Astrocyte (in vitro differentiated cells and primary cell): Measurements from ENCODE around the gene MBP. TPM values are rescaled to one million over a fixed set of nuclear protein-coding genes. Genes with fewer than 3 reads are reported as not detected.

ENCODE experiments used
- DNase-seq: peaks from one replicate; pipeline ENCODE4 v3.0.0-alpha.2; 2010; ENCODE audit warnings: low read depth
- FAIRE-seq: peaks from 2 replicates; lab custom pipeline; 2011; peaks lifted over from hg19 to GRCh38; lab: Jason Lieb, UNC
- H2AFZ ChIP-seq: 2 replicates; pipeline ENCODE4 v1.6.0; 2012; ENCODE audit warnings: low read depth, low read length, inconsistent platforms
- H3K27ac ChIP-seq: 2 replicates; pipeline ENCODE4 v1.5.1; 2011; ENCODE audit warnings: low read depth, low read length, inconsistent platforms
- H3K27me3 ChIP-seq: 2 replicates; pipeline ENCODE4 v1.6.0; 2011; ENCODE audit warnings: low read length, inconsistent platforms; ENCODE audit not compliant: insufficient read depth
- H3K36me3 ChIP-seq: 2 replicates; pipeline ENCODE4 v1.5.1; 2011; ENCODE audit warnings: low read length, inconsistent platforms; ENCODE audit not compliant: insufficient read depth
- H3K4me1 ChIP-seq: 2 replicates; pipeline ENCODE4 v1.5.1; 2011; ENCODE audit warnings: low read length, inconsistent platforms; ENCODE audit not compliant: insufficient read depth
- H3K4me2 ChIP-seq: 2 replicates; pipeline ENCODE4 v1.6.0; 2012; ENCODE audit warnings: low read length, inconsistent platforms
- H3K4me3 ChIP-seq: 2 replicates; pipeline ENCODE4 v1.5.1; 2011; ENCODE audit warnings: low read depth, mild to moderate bottlenecking, low read length, inconsistent platforms; ENCODE audit not compliant: insufficient read depth
- H3K79me2 ChIP-seq: 2 replicates; pipeline ENCODE4 v1.6.0; 2012; ENCODE audit warnings: mild to moderate bottlenecking, low read length, inconsistent platforms; ENCODE audit not compliant: insufficient read depth
- H3K9ac ChIP-seq: 2 replicates; pipeline ENCODE4 v1.6.0; 2012; ENCODE audit warnings: mild to moderate bottlenecking, low read length, inconsistent platforms
- H3K9me3 ChIP-seq: 2 replicates; pipeline ENCODE4 v1.5.1; 2012; ENCODE audit warnings: low read depth, mild to moderate bottlenecking, low read length, inconsistent platforms; ENCODE audit not compliant: insufficient read depth
- H4K20me1 ChIP-seq: 2 replicates; pipeline ENCODE4 v1.6.0; 2012; ENCODE audit warnings: low read length, inconsistent platforms; ENCODE audit not compliant: insufficient read depth
- H3K27ac Mint-ChIP-seq: one replicate; pipeline ENCODE4 v1.8.0; 2021; ENCODE audit warnings: mild to moderate bottlenecking, mixed read lengths; ENCODE audit not compliant: unreplicated experiment
- H3K27me3 Mint-ChIP-seq: one replicate; pipeline ENCODE4 v1.8.0; 2021; ENCODE audit warnings: low read depth, mixed read lengths; ENCODE audit not compliant: unreplicated experiment
- H3K36me3 Mint-ChIP-seq: one replicate; pipeline ENCODE4 v1.8.0; 2021; ENCODE audit warnings: low read depth, mixed read lengths; ENCODE audit not compliant: unreplicated experiment
- H3K4me1 Mint-ChIP-seq: one replicate; pipeline ENCODE4 v1.8.0; 2021; ENCODE audit warnings: low read depth, mixed read lengths; ENCODE audit not compliant: unreplicated experiment
- H3K4me3 Mint-ChIP-seq: one replicate; pipeline ENCODE4 v1.8.0; 2021; ENCODE audit warnings: mild to moderate bottlenecking, moderate library complexity, mixed read lengths; ENCODE audit not compliant: unreplicated experiment
- H3K9me3 Mint-ChIP-seq: one replicate; pipeline ENCODE4 v1.8.0; 2021; ENCODE audit warnings: mild to moderate bottlenecking, mixed read lengths; ENCODE audit not compliant: unreplicated experiment
- CTCF ChIP-seq: IDR thresholded peaks from 2 replicates; pipeline ENCODE4 v1.5.1; 2011; ENCODE audit warnings: low read depth, mild to moderate bottlenecking, inconsistent platforms, low read length, moderate library complexity; ENCODE audit not compliant: insufficient read depth
- EZH2 ChIP-seq: IDR thresholded peaks from 2 replicates; pipeline ENCODE4 v1.6.1; 2012; ENCODE audit warnings: mild to moderate bottlenecking, low read length, inconsistent platforms; ENCODE audit not compliant: insufficient read depth
- total RNA-seq: library from RNA; stranded (reverse); gene quantifications from 2 replicates; pipeline ENCODE4 v1.2.1, GENCODE V29; 2021

The MBP gene
- total RNA-seq, 1 donor from 2014 or later, result 11.4 TPM

- Histone ChIP-seq H3K27ac (no peak overlapping the region), H3K9ac (no peak overlapping the region), H2AFZ (no peak overlapping the region), H3K27me3 (no peaks in the 10 kb centered on the region), H3K4me3 (no peak overlapping the region), H3K4me2 (peak overlapping the region; percentile 11), H3K79me2 (peaks cover 10% of the 10 kb centered on the region), H3K4me1 (peaks cover 20% of the 10 kb centered on the region), H3K9me3 (no peaks in the 10 kb centered on the region), H4K20me1 (no peaks in the 10 kb centered on the region), H3K36me3 (no peaks in the 10 kb centered on the region)
- TF ChIP-seq EZH2 (no peak), CTCF (no peak)
- FAIRE-seq, result no peak
- Mint-ChIP-seq H3K27me3 (no peaks in the 10 kb centered on the region), H3K36me3 (peaks cover 2% of the 10 kb centered on the region), H3K27ac (no peak overlapping the region), H3K9me3 (peaks cover 3% of the 10 kb centered on the region), H3K4me1 (peaks cover 5% of the 10 kb centered on the region), H3K4me3 (no peak overlapping the region)
- DNase-seq, result no peak
These were observed 53.5 kb downstream of the MBP start for GRCh38 chr18:77079088-77079487.

GRCh38 chr18:77078690-77079070, 53.9 kb downstream of the MBP start:
- no peak overlapping the region for H3K4me3 ChIP-seq
- H3K4me3 Mint-ChIP-seq, result no peak overlapping the region
- no peaks in the 10 kb centered on the region for H3K27me3 ChIP-seq
- peaks cover 10% of the 10 kb centered on the region for H3K79me2 ChIP-seq
- H3K4me1 ChIP-seq, result peaks cover 17% of the 10 kb centered on the region
- no peaks in the 10 kb centered on the region for H3K9me3 ChIP-seq
- no peak for FAIRE-seq
- H2AFZ ChIP-seq, result no peak overlapping the region
- TF ChIP-seq EZH2, result no peak
- TF ChIP-seq CTCF, result no peak
- H3K36me3 Mint-ChIP-seq, result peaks cover 2% of the 10 kb centered on the region
- H3K27me3 Mint-ChIP-seq, result no peaks in the 10 kb centered on the region
- no peaks in the 10 kb centered on the region for H3K36me3 ChIP-seq
- H3K9ac ChIP-seq, result peak overlapping the region; percentile 32
- H3K27ac Mint-ChIP-seq, result no peak overlapping the region
- peak overlapping the region; percentile 11 for H3K4me2 ChIP-seq
- H3K4me1 Mint-ChIP-seq, result peaks cover 4% of the 10 kb centered on the region
- peaks cover 3% of the 10 kb centered on the region for H3K9me3 Mint-ChIP-seq
- H3K27ac ChIP-seq, result peak overlapping the region; percentile 47
- no peaks in the 10 kb centered on the region for H4K20me1 ChIP-seq
- DNase-seq, result no peak

GRCh38 chr18:77077941-77078689, 54.5 kb downstream of the MBP start:
- Histone ChIP-seq H2AFZ (no peak overlapping the region), H3K79me2 (peaks cover 10% of the 10 kb centered on the region), H3K9ac (peak overlapping the region; percentile 32), H3K27me3 (no peaks in the 10 kb centered on the region), H3K4me1 (peaks cover 17% of the 10 kb centered on the region), H3K27ac (peak overlapping the region; percentile 47), H3K36me3 (no peaks in the 10 kb centered on the region), H3K4me2 (peak overlapping the region; percentile 21), H3K9me3 (no peaks in the 10 kb centered on the region), H4K20me1 (no peaks in the 10 kb centered on the region), H3K4me3 (no peak overlapping the region)
- H3K27ac Mint-ChIP-seq, result peak overlapping the region; percentile 20
- H3K4me3 Mint-ChIP-seq, result no peak overlapping the region
- H3K27me3 Mint-ChIP-seq, result no peaks in the 10 kb centered on the region
- H3K9me3 Mint-ChIP-seq, result peaks cover 3% of the 10 kb centered on the region
- FAIRE-seq (peak; percentile 52), DNase-seq (peak; percentile 75)
- TF ChIP-seq CTCF, result no peak
- no peak for TF ChIP-seq EZH2
- H3K4me1 Mint-ChIP-seq, result peaks cover 4% of the 10 kb centered on the region
- peaks cover 2% of the 10 kb centered on the region for H3K36me3 Mint-ChIP-seq
